H1 (cell line): ENCODE data around the gene NEURL1.

Experiments
- CEBPB ChIP-seq: IDR thresholded peaks from 2 replicates; pipeline ENCODE4 v1.6.1; 2012; ENCODE audit warnings: low read depth, low read length
- FOSL1 ChIP-seq: IDR thresholded peaks from 2 replicates; pipeline ENCODE4 v1.6.1; 2011; ENCODE audit warnings: mild to moderate bottlenecking, low read depth, low read length, moderate library complexity; ENCODE audit not compliant: insufficient read depth
- KDM1A ChIP-seq: fragments of 200-600, 300-600 bp; sonication (generic); IDR thresholded peaks from 2 replicates; pipeline ENCODE4 v1.7.1; 2016; ENCODE audit warnings: mild to moderate bottlenecking, low read length, borderline replicate concordance
- POLR2A ChIP-seq, 2 experiments: IDR thresholded peaks; 1 replicate in 1 of 2; 2 replicates in 1 of 2; pipeline ENCODE4 v1.6.1; 2011; ENCODE audit warnings: low read depth in 2 of 2, low read length in 2 of 2, mild to moderate bottlenecking in 2 of 2; ENCODE audit errors: control extremely low read depth in 1 of 2
- POLR2AphosphoS5 ChIP-seq: IDR thresholded peaks from 2 replicates; pipeline ENCODE4 v1.6.1; 2011; ENCODE audit warnings: low read depth, low read length
- RNF2 ChIP-seq: fragments of 200-900, 300-1000 bp; sonication (generic); IDR thresholded peaks from 2 replicates; pipeline ENCODE4 v1.7.1; 2016; ENCODE audit warnings: borderline replicate concordance, low read depth, mild to moderate bottlenecking, antibody characterized with exemption, low read length; ENCODE audit not compliant: poor library complexity, severe bottlenecking; ENCODE audit errors: missing control alignments
- TF ChIP-seq, protein P1 (sequence below), 3 experiments: IDR thresholded peaks; 1 replicate in 2 of 3; 2 replicates in 1 of 3; pipeline versions ENCODE4 v1.5.1 to v1.6.1; 2011; ENCODE audit warnings: low read length in 3 of 3, mild to moderate bottlenecking in 3 of 3, inconsistent platforms in 2 of 3, low read depth in 1 of 3, moderate library complexity in 1 of 3; ENCODE audit not compliant: insufficient read depth in 1 of 3; ENCODE audit errors: control extremely low read depth in 1 of 3

GRCh38 chr10:103457176-103457712 is 36.3 kb upstream of the NEURL1 start:
- TF ChIP-seq POLR2A (IDR thresholded peaks at IDR 0.05; ENCODE audit: control extremely low read depth in 1 of 2, low read depth in 2 of 2, low read length in 2 of 2), result no peak
- TF ChIP-seq, protein P1, sequence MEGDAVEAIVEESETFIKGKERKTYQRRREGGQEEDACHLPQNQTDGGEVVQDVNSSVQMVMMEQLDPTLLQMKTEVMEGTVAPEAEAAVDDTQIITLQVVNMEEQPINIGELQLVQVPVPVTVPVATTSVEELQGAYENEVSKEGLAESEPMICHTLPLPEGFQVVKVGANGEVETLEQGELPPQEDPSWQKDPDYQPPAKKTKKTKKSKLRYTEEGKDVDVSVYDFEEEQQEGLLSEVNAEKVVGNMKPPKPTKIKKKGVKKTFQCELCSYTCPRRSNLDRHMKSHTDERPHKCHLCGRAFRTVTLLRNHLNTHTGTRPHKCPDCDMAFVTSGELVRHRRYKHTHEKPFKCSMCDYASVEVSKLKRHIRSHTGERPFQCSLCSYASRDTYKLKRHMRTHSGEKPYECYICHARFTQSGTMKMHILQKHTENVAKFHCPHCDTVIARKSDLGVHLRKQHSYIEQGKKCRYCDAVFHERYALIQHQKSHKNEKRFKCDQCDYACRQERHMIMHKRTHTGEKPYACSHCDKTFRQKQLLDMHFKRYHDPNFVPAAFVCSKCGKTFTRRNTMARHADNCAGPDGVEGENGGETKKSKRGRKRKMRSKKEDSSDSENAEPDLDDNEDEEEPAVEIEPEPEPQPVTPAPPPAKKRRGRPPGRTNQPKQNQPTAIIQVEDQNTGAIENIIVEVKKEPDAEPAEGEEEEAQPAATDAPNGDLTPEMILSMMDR (IDR thresholded peaks at IDR 0.05; ENCODE audit: control extremely low read depth in 1 of 3, insufficient read depth in 1 of 3, low read depth in 1 of 3, low read length in 3 of 3), result no peak
- no peak for TF ChIP-seq RNF2
- no peak for TF ChIP-seq FOSL1
- no peak for TF ChIP-seq KDM1A
- no peak for TF ChIP-seq POLR2AphosphoS5
- no peak for TF ChIP-seq CEBPB
